Measurements from ENCODE around the gene MTHFS.

GRCh38 chr15:79860661-79861060, 36.2 kb downstream of the MTHFS start:
- TF ChIP-seq, protein P1, sequence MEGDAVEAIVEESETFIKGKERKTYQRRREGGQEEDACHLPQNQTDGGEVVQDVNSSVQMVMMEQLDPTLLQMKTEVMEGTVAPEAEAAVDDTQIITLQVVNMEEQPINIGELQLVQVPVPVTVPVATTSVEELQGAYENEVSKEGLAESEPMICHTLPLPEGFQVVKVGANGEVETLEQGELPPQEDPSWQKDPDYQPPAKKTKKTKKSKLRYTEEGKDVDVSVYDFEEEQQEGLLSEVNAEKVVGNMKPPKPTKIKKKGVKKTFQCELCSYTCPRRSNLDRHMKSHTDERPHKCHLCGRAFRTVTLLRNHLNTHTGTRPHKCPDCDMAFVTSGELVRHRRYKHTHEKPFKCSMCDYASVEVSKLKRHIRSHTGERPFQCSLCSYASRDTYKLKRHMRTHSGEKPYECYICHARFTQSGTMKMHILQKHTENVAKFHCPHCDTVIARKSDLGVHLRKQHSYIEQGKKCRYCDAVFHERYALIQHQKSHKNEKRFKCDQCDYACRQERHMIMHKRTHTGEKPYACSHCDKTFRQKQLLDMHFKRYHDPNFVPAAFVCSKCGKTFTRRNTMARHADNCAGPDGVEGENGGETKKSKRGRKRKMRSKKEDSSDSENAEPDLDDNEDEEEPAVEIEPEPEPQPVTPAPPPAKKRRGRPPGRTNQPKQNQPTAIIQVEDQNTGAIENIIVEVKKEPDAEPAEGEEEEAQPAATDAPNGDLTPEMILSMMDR (IDR thresholded peaks at IDR 0.05) = no peak
- TF ChIP-seq POLR2AphosphoS5 (IDR thresholded peaks at IDR 0.05) = no peak
- no peak for TF ChIP-seq POLR2A (IDR thresholded peaks at IDR 0.05)
- no peak for TF ChIP-seq EP300 (IDR thresholded peaks at IDR 0.05)
